ENCODE results near the gene GJC2. TPM values are rescaled to one million over a fixed set of nuclear protein-coding genes. Genes with fewer than 3 reads are reported as not detected.

GJC2 gene
- total and polyA plus RNA-seq, 12 donors = 0.61 to 1.5 (median 1.2) TPM

DNA sequence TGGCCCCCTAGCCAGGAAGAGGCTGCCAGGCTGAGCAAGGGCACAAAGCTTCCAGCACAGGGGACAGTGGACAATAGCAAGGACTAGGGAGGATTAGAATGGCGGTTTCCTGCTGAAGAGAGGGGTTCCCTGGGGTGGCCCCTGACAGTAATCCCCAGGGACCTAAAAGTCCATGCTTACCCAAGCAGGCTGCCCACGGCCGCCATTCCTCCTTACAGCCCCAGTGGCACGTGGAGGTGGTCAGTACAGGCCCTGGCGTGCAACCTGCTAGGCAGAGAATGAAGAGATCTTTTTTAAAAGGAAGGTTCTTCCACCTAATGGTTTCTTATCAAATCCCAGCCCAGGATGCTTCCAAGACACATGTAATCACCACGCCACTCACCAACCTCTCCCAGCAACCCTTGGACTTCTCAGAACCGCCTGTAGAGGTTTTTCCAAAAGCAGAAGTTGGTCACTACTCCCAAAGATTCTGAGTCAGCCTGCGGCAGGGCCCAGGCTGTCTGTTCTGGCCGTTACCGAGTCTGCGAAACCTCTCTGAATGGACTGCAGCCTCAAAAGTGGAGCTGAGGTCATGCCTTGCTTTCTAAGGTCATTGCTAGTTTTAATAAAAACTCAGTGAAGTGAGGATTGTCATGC is 41.6 kb upstream of the GJC2 start:
- TF ChIP-seq, protein P1, sequence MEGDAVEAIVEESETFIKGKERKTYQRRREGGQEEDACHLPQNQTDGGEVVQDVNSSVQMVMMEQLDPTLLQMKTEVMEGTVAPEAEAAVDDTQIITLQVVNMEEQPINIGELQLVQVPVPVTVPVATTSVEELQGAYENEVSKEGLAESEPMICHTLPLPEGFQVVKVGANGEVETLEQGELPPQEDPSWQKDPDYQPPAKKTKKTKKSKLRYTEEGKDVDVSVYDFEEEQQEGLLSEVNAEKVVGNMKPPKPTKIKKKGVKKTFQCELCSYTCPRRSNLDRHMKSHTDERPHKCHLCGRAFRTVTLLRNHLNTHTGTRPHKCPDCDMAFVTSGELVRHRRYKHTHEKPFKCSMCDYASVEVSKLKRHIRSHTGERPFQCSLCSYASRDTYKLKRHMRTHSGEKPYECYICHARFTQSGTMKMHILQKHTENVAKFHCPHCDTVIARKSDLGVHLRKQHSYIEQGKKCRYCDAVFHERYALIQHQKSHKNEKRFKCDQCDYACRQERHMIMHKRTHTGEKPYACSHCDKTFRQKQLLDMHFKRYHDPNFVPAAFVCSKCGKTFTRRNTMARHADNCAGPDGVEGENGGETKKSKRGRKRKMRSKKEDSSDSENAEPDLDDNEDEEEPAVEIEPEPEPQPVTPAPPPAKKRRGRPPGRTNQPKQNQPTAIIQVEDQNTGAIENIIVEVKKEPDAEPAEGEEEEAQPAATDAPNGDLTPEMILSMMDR (IDR thresholded peaks at IDR 0.05) = no peak
- WGBS, 2 donors = 78 to 80% methylated on average over 11 of the region's 11 CpGs

GRCh38 chr1:228108742-228109072 is 41.0 kb upstream of the GJC2 start:
- intact Hi-C loops (cut with DNase I) = no loop called here
- TF ChIP-seq, protein P1 (IDR thresholded peaks at IDR 0.05) = no peak
- Histone ChIP-seq H3K4me1 (peaks cover 12 to 42% (median 31%) of the 10 kb centered on the region in 9 donors), H3K36me3 (peaks cover 0 to 27% (median 10%) of the 10 kb centered on the region in 9 donors), H3K27me3 (no peaks in the 10 kb centered on the region), H3K27ac (peak overlapping the region in 9 of 10 donors; percentile 76 to 96 (median 88)), H3K4me3 (peak overlapping the region; percentile 82 to 99 (median 94)), H3K9me3 (no peaks in the 10 kb centered on the region)
- ATAC-seq (no peak), DNase-seq (no peak)
- 3% methylated on average over 8 of the region's 8 CpGs for WGBS, 2 donors

More for the DNA sequence above, 41.6 kb upstream of the GJC2 start:
- intact Hi-C loops (cut with DNase I) = no loop called here
- DNase-seq (no peak), ATAC-seq (no peak)
- Histone ChIP-seq H3K4me3 (peak overlapping the region in 9 of 10 donors; percentile 82 to 99 (median 95)), H3K27ac (peak overlapping the region in 8 of 10 donors; percentile 76 to 96 (median 89)), H3K27me3 (no peaks in the 10 kb centered on the region), H3K9me3 (no peaks in the 10 kb centered on the region), H3K4me1 (peaks cover 12 to 45% (median 34%) of the 10 kb centered on the region in 9 donors), H3K36me3 (peaks cover 0 to 27% (median 10%) of the 10 kb centered on the region in 9 donors)

DNA sequence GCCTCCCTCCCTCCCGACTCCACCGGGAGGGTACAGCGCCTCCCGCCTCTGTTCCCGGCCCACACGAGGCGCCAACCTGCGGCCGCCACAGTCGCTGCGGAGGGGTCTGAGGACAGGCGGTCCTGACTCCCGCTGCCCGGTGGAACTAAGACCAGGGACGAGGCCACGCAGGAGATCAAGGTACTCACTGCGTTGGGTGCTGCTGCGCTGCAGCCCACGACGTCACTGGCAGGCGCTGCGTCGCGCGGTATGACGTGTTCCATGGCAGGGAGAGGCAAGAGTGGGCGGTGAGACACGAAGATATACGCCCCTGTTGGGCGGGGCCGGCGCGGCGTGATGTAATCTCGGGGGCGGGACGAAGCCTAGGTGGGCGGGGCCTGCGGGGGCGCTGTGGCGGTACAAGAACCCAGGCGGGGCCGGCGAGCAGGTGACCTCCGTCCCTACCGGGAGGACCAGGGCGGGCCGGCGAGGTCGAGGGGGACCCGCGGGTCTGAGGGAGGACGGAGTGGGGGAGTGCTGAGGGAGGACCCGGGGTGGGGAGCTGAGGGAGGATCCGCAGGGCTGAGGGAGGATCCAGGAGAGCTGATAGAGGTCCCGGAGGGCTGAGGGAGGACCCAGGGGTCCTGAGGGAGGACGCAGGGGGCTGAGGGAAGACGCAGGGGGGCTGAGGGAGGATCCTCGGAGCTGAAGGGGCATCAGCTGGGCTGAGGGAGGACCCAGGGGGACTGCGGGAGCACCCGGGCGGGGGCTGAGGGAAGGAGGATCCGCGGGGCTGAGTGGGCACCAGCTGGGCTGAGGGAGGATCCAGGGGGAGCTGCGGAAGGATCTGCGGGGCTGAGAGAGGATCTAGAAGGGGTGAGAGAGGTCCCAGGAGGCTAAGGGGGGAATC is 40.4 kb upstream of the GJC2 start, which contains the start of gene MRPL55:
TSS of gene MRPL55 (minus strand) at position 227 of the 889 bp plus-strand sequence. CDS start 1,039 bp downstream, outside the sequence.
- ATAC-seq (peak; percentile 93 to 99 (median 97)), DNase-seq (peak; percentile 96 to 98)
- Histone ChIP-seq H3K4me3 (peak within 1 kb of the TSS; percentile 82 to 99 (median 94)), H3K36me3 (peaks cover 0 to 27% (median 10%) of the 10 kb centered on the region in 9 donors), H3K27me3 (no peaks in the 10 kb centered on the region), H3K9me3 (no peaks in the 10 kb centered on the region), H3K4me1 (peaks cover 7 to 36% (median 25%) of the 10 kb centered on the region in 9 donors), H3K27ac (peak within 1 kb of the TSS; percentile 56 to 96 (median 87))
- 1% methylated on average over 66 of the region's 66 CpGs for WGBS, 2 donors
- intact Hi-C loops (cut with DNase I) = no loop called here
- TF ChIP-seq, protein P1 (IDR thresholded peaks at IDR 0.05) = peak in 4 of 9 donors; percentile 5 to 38 (median 20)

DNA sequence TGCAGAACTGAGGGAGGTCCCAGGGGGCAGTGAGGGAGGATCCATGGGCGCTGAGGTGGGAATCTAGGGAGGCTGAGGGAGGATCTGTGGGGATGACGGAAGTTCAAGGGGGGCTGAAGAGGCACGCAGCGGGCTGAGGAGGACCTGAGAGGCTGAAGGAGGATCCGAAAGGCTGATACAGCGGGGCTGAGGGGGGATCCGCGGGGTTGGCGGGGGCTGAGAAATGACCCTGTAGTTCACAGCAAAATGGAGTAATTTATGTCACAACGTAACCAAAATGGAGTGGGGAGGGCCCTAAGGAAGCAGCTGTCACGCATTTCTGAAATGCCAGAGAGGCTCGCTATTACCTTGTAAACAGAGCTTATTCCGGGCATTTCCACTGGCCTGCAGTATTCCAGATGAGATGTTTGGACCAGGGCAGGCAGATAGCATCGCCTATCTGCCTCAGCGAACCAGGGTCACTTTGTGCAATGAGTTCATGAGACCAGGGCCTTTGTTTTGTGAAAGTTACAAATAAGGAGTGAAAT is 39.7 kb upstream of the GJC2 start:
- Histone ChIP-seq H3K9me3 (no peaks in the 10 kb centered on the region), H3K27me3 (no peaks in the 10 kb centered on the region), H3K36me3 (peaks cover 0 to 27% (median 10%) of the 10 kb centered on the region in 9 donors), H3K4me1 (peaks cover 7 to 29% (median 21%) of the 10 kb centered on the region in 9 donors), H3K27ac (peak overlapping the region; percentile 56 to 96 (median 87)), H3K4me3 (peak overlapping the region; percentile 82 to 99 (median 94))
- ATAC-seq (peak in 3 of 8 donors; percentile 1 to 11 (median 7)), DNase-seq (no peak)
- 38 to 46% methylated on average over 15 of the region's 15 CpGs for WGBS, 2 donors
- intact Hi-C loops (cut with DNase I) = no loop called here
- TF ChIP-seq, protein P1 (IDR thresholded peaks at IDR 0.05) = no peak
